GM23338 (cell line): ENCODE measurements around the gene TOX4. TPM values are rescaled to one million over a fixed set of nuclear protein-coding genes. Genes with fewer than 3 reads are reported as not detected.

Experiments
- ATAC-seq: fragments of 200-7000 bp; cut with Tn5 transposase; 3 replicates; pipeline ENCODE4 v1.9.1; 2020
- DNase-seq: peaks from one replicate; pipeline ENCODE4 v3.0.0-alpha.2; 2015; ENCODE audit warnings: low spot score
- H2AFZ ChIP-seq: fragments of 200-600 bp; sonication (generic); 2 replicates; pipeline ENCODE4 v1.8.0; 2016; ENCODE audit warnings: antibody characterized with exemption, mild to moderate bottlenecking, moderate library complexity
- H3F3A ChIP-seq: fragments of 200-600 bp; sonication (generic); replicated peaks from 2 replicates; pipeline ENCODE4 v1.8.0; 2017; ENCODE audit warnings: antibody characterized with exemption, mixed run types, low read depth
- H3K27ac ChIP-seq: fragments of 200-600 bp; sonication (generic); 2 replicates; pipeline ENCODE4 v1.6.1; 2016; ENCODE audit warnings: low read depth
- H3K27me3 ChIP-seq: fragments of 200-600 bp; sonication (generic); 2 replicates; pipeline ENCODE4 v1.8.0; 2016; ENCODE audit warnings: mild to moderate bottlenecking, mixed run types, moderate library complexity; ENCODE audit not compliant: insufficient read depth
- H3K36me3 ChIP-seq: fragments of 200-600 bp; sonication (generic); 2 replicates; pipeline ENCODE4 v1.8.0; 2016; ENCODE audit warnings: mild to moderate bottlenecking; ENCODE audit not compliant: insufficient read depth
- H3K4me1 ChIP-seq: fragments of 200-600 bp; sonication (generic); 2 replicates; pipeline ENCODE4 v1.8.0; 2016; ENCODE audit warnings: mild to moderate bottlenecking, moderate library complexity; ENCODE audit not compliant: insufficient read depth
- H3K4me2 ChIP-seq: fragments of 200-600 bp; sonication (generic); 2 replicates; pipeline ENCODE4 v1.7.1; 2017; ENCODE audit warnings: mixed run types
- H3K4me3 ChIP-seq: fragments of 200-600 bp; sonication (generic); 2 replicates; pipeline ENCODE4 v1.6.1; 2016; ENCODE audit warnings: mixed run types
- H3K79me2 ChIP-seq: fragments of 200-600 bp; sonication (generic); replicated peaks from 2 replicates; pipeline ENCODE4 v1.8.0; 2017; ENCODE audit warnings: mild to moderate bottlenecking; ENCODE audit not compliant: insufficient read depth
- H3K9me2 ChIP-seq: fragments of 200-600 bp; sonication (generic); 2 replicates; pipeline ENCODE4 v1.8.0; 2017; ENCODE audit not compliant: insufficient read depth
- H4K20me1 ChIP-seq: fragments of 200-600 bp; sonication (generic); replicated peaks from 2 replicates; pipeline ENCODE4 v1.8.0; 2017; ENCODE audit warnings: mild to moderate bottlenecking; ENCODE audit not compliant: insufficient read depth
- H3K27ac Mint-ChIP-seq: 2 replicates; pipeline ENCODE4 v1.8.0; 2020; ENCODE audit warnings: inconsistent platforms, mild to moderate bottlenecking, moderate library complexity, mixed read lengths
- H3K27me3 Mint-ChIP-seq: 3 replicates; pipeline ENCODE4 v1.8.0; 2022; ENCODE audit warnings: low read depth, mild to moderate bottlenecking, moderate library complexity, mixed read lengths, inconsistent platforms; ENCODE audit not compliant: insufficient read depth, poor library complexity
- H3K36me3 Mint-ChIP-seq: 3 replicates; pipeline ENCODE4 v1.8.0; 2021; ENCODE audit warnings: low read depth, mild to moderate bottlenecking, inconsistent platforms, moderate library complexity, mixed read lengths
- H3K4me1 Mint-ChIP-seq: 3 replicates; pipeline ENCODE4 v1.8.0; 2020; ENCODE audit warnings: mild to moderate bottlenecking, inconsistent platforms, mixed read lengths
- H3K4me3 Mint-ChIP-seq: 3 replicates; pipeline ENCODE4 v1.8.0; 2021; ENCODE audit warnings: moderate library complexity, mild to moderate bottlenecking, inconsistent platforms, mixed read lengths
- H3K9me3 Mint-ChIP-seq: 3 replicates; pipeline ENCODE4 v1.8.0; 2020; ENCODE audit warnings: moderate library complexity, mild to moderate bottlenecking, inconsistent platforms, mixed read lengths
- CREB1 ChIP-seq: fragments of 250-450 bp; sonication (Bioruptor Pico); IDR thresholded peaks from 2 replicates; pipeline ENCODE4 v1.5.0; 2020; ENCODE audit warnings: low read depth, mild to moderate bottlenecking, moderate library complexity
- EZH2 ChIP-seq: fragments of 200-600 bp; sonication (generic); IDR thresholded peaks from one replicate; pipeline ENCODE4 v1.8.0; 2017; ENCODE audit warnings: antibody characterized with exemption, mild to moderate bottlenecking, low read depth; ENCODE audit not compliant: unreplicated experiment
- NANOG ChIP-seq: IDR thresholded peaks from 2 replicates; pipeline ENCODE4 v1.6.1; 2016; ENCODE audit warnings: antibody characterized with exemption, borderline replicate concordance
- POLR2AphosphoS5 ChIP-seq: IDR thresholded peaks from 2 replicates; pipeline ENCODE4 v1.6.1; 2016; ENCODE audit warnings: antibody characterized with exemption, low read depth
- STAT1 ChIP-seq: IDR thresholded peaks from one replicate; pipeline ENCODE4 v1.6.1; 2016; ENCODE audit warnings: antibody characterized with exemption; ENCODE audit not compliant: unreplicated experiment
- ZNF114 ChIP-seq: fragments of 250-450 bp; sonication (Bioruptor Pico); IDR thresholded peaks from 2 replicates; pipeline ENCODE4 v1.5.0; 2020; ENCODE audit warnings: mild to moderate bottlenecking, moderate library complexity
- ZNF331 ChIP-seq: fragments of 250-450 bp; sonication (Bioruptor Pico); IDR thresholded peaks from 2 replicates; pipeline ENCODE4 v1.5.0; 2020; ENCODE audit warnings: low read depth, mild to moderate bottlenecking, moderate library complexity
- polyA plus RNA-seq: library from polyadenylated mRNA; unstranded; fragments of >200 nt; fragmentation: Nextera tagmentation; extraction: Ambion mirVana; gene quantifications from 2 replicates; pipeline ENCODE4 v1.2.1, GENCODE V29; 2016
- total RNA-seq: library from RNA; depleted of rRNA; stranded (reverse); fragments of >200 nt; shearing (Covaris generic); gene quantifications from 2 replicates; pipeline ENCODE4 v1.2.3, GENCODE V29; 2014
- TF ChIP-seq, protein P1 (sequence below), 2 experiments: fragments of 200-600 bp in 1 of 2; sonication (generic) in 1 of 2; conservative IDR thresholded peaks; 2 replicates each; pipeline versions ENCODE4 v1.5.1 to v1.6.1; 2016 to 2017; ENCODE audit warnings: antibody characterized with exemption in 2 of 2, low read depth in 2 of 2, mild to moderate bottlenecking in 2 of 2, moderate library complexity in 1 of 2
- TF ChIP-seq, protein P2 (sequence below): fragments of 250-450 bp; sonication (Bioruptor Pico); IDR thresholded peaks from 2 replicates; pipeline ENCODE4 v1.5.0; 2020; ENCODE audit warnings: mild to moderate bottlenecking, moderate library complexity
- TF ChIP-seq, protein P3 (sequence below): IDR thresholded peaks from 2 replicates; pipeline ENCODE4 v1.6.1; 2016; ENCODE audit warnings: antibody characterized with exemption

Gene TOX4
- total and polyA plus RNA-seq, 2 experiments from 2014 or later = 45.6 to 72.8 TPM

DNA sequence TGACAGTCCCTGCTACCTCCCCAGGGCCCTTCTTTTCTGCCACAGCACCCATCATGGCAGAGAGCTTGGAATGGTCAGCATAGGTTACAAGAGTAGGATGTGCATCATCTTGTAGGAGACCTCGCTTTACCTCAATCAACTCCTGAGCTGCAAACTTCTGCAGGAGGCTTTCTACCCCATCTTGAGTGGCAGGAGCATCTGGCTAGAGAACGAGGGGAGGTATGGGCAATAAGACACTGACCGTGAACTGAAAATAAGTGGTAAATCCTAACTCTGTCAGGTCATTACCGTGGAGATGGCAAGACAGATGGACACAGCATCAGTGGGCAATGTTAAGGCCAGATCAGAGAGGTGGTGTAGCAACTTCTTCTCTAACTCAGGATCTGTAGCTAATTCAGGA lies 26.4 kb downstream of the TOX4 start:
- no peak overlapping the region for H3K4me3 ChIP-seq
- H3K27me3 ChIP-seq = no peaks in the 10 kb centered on the region
- Mint-ChIP-seq H3K9me3 (no peaks in the 10 kb centered on the region), H3K36me3 (peaks cover 83% of the 10 kb centered on the region), H3K4me3 (no peak overlapping the region), H3K27ac (peak overlapping the region; percentile 10; the same call in 1 of the 2 replicates), H3K27me3 (peaks cover 5% of the 10 kb centered on the region), H3K4me1 (peaks cover 33% of the 10 kb centered on the region)
- no peaks in the 10 kb centered on the region for H3K9me2 ChIP-seq
- H3K4me1 ChIP-seq = peaks cover 19% of the 10 kb centered on the region
- TF ChIP-seq CREB1 (CRISPR knock-in tag) = no peak
- peaks cover 61% of the 10 kb centered on the region for H3K79me2 ChIP-seq
- H3K36me3 ChIP-seq = peaks cover 47% of the 10 kb centered on the region
- ATAC-seq = no peak
- H3K4me2 ChIP-seq = no peak overlapping the region
- no peak overlapping the region for H2AFZ ChIP-seq
- peak overlapping the region; percentile 43 for H3K27ac ChIP-seq
- H4K20me1 ChIP-seq = peaks cover 7% of the 10 kb centered on the region; the same call in 1 of the 2 replicates
- H3F3A ChIP-seq = peaks cover 15% of the 10 kb centered on the region; the same call in 1 of the 2 replicates
- DNase-seq = no peak

DNA sequence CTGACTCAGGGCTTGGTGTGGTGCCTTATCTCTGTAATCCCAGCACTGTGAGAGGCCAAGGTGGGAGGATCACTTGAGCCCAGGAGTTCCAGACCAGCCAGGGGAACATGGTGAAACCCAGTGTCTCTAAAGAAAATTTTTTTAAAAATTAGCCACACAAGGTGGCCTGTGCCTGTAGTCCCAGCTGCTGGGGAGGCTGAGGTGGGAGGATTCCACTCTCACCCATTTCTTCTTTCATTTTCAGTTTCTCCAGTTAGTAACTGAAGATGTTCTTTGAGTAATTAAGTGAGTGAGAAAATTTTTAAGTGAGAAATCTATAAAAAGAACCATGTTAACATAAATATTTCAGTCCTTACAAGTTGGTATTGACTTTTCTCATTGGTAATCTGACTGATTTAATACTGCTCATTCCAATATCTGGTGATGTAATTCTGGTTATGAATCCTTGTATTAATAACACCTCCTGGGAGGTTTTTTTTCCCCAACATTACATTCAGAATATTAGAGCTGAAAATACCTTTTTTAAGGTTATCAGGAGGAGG lies 28.1 kb downstream of the TOX4 start:
- Histone ChIP-seq H4K20me1 (peaks cover 14% of the 10 kb centered on the region), H3K36me3 (peaks cover 38% of the 10 kb centered on the region), H3K27ac (peak overlapping the region; percentile 35), H3K79me2 (peaks cover 78% of the 10 kb centered on the region), H3K4me1 (peaks cover 17% of the 10 kb centered on the region), H3F3A (peaks cover 12% of the 10 kb centered on the region; the same call in 1 of the 2 replicates), H2AFZ (no peak overlapping the region), H3K9me2 (no peaks in the 10 kb centered on the region), H3K27me3 (no peaks in the 10 kb centered on the region), H3K4me2 (no peak overlapping the region), H3K4me3 (no peak overlapping the region)
- peaks cover 9% of the 10 kb centered on the region for H3K27me3 Mint-ChIP-seq
- H3K9me3 Mint-ChIP-seq = no peaks in the 10 kb centered on the region
- H3K4me1 Mint-ChIP-seq = peaks cover 29% of the 10 kb centered on the region
- peak overlapping the region; percentile 84 for H3K27ac Mint-ChIP-seq
- ATAC-seq (no peak), DNase-seq (no peak)
- H3K4me3 Mint-ChIP-seq = no peak overlapping the region
- peaks cover 82% of the 10 kb centered on the region for H3K36me3 Mint-ChIP-seq
- TF ChIP-seq STAT1 (no peak), NANOG (no peak), EZH2 (no peak), ZNF331 (CRISPR knock-in tag) (no peak), CREB1 (CRISPR knock-in tag) (no peak), ZNF114 (no peak), POLR2AphosphoS5 (no peak)
- TF ChIP-seq, protein P1, sequence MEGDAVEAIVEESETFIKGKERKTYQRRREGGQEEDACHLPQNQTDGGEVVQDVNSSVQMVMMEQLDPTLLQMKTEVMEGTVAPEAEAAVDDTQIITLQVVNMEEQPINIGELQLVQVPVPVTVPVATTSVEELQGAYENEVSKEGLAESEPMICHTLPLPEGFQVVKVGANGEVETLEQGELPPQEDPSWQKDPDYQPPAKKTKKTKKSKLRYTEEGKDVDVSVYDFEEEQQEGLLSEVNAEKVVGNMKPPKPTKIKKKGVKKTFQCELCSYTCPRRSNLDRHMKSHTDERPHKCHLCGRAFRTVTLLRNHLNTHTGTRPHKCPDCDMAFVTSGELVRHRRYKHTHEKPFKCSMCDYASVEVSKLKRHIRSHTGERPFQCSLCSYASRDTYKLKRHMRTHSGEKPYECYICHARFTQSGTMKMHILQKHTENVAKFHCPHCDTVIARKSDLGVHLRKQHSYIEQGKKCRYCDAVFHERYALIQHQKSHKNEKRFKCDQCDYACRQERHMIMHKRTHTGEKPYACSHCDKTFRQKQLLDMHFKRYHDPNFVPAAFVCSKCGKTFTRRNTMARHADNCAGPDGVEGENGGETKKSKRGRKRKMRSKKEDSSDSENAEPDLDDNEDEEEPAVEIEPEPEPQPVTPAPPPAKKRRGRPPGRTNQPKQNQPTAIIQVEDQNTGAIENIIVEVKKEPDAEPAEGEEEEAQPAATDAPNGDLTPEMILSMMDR (conservative IDR thresholded peaks at IDR 0.05; ENCODE audit: low read depth in 2 of 2) = no peak
- TF ChIP-seq, protein P2, sequence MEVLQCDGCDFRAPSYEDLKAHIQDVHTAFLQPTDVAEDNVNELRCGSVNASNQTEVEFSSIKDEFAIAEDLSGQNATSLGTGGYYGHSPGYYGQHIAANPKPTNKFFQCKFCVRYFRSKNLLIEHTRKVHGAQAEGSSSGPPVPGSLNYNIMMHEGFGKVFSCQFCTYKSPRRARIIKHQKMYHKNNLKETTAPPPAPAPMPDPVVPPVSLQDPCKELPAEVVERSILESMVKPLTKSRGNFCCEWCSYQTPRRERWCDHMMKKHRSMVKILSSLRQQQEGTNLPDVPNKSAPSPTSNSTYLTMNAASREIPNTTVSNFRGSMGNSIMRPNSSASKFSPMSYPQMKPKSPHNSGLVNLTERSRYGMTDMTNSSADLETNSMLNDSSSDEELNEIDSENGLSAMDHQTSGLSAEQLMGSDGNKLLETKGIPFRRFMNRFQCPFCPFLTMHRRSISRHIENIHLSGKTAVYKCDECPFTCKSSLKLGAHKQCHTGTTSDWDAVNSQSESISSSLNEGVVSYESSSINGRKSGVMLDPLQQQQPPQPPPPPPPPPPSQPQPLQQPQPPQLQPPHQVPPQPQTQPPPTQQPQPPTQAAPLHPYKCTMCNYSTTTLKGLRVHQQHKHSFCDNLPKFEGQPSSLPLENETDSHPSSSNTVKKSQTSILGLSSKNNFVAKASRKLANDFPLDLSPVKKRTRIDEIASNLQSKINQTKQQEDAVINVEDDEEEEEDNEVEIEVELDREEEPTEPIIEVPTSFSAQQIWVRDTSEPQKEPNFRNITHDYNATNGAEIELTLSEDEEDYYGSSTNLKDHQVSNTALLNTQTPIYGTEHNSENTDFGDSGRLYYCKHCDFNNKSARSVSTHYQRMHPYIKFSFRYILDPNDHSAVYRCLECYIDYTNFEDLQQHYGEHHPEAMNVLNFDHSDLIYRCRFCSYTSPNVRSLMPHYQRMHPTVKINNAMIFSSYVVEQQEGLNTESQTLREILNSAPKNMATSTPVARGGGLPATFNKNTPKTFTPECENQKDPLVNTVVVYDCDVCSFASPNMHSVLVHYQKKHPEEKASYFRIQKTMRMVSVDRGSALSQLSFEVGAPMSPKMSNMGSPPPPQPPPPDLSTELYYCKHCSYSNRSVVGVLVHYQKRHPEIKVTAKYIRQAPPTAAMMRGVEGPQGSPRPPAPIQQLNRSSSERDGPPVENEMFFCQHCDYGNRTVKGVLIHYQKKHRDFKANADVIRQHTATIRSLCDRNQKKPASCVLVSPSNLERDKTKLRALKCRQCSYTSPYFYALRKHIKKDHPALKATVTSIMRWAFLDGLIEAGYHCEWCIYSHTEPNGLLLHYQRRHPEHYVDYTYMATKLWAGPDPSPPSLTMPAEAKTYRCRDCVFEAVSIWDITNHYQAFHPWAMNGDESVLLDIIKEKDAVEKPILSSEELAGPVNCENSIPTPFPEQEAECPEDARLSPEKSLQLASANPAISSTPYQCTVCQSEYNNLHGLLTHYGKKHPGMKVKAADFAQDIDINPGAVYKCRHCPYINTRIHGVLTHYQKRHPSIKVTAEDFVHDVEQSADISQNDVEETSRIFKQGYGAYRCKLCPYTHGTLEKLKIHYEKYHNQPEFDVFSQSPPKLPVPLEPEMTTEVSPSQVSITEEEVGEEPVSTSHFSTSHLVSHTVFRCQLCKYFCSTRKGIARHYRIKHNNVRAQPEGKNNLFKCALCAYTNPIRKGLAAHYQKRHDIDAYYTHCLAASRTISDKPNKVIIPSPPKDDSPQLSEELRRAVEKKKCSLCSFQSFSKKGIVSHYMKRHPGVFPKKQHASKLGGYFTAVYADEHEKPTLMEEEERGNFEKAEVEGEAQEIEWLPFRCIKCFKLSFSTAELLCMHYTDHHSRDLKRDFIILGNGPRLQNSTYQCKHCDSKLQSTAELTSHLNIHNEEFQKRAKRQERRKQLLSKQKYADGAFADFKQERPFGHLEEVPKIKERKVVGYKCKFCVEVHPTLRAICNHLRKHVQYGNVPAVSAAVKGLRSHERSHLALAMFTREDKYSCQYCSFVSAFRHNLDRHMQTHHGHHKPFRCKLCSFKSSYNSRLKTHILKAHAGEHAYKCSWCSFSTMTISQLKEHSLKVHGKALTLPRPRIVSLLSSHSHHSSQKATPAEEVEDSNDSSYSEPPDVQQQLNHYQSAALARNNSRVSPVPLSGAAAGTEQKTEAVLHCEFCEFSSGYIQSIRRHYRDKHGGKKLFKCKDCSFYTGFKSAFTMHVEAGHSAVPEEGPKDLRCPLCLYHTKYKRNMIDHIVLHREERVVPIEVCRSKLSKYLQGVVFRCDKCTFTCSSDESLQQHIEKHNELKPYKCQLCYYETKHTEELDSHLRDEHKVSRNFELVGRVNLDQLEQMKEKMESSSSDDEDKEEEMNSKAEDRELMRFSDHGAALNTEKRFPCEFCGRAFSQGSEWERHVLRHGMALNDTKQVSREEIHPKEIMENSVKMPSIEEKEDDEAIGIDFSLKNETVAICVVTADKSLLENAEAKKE (CRISPR knock-in tag) = no peak
- TF ChIP-seq, protein P3, sequence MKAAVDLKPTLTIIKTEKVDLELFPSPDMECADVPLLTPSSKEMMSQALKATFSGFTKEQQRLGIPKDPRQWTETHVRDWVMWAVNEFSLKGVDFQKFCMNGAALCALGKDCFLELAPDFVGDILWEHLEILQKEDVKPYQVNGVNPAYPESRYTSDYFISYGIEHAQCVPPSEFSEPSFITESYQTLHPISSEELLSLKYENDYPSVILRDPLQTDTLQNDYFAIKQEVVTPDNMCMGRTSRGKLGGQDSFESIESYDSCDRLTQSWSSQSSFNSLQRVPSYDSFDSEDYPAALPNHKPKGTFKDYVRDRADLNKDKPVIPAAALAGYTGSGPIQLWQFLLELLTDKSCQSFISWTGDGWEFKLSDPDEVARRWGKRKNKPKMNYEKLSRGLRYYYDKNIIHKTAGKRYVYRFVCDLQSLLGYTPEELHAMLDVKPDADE = no peak
